Activated CD4-positive, alpha-beta memory T cell treated with anti-CD3 and anti-CD28 coated beads, Interleukin-2, amount 10 ng/mL, durations not matched to agents 7 days and 5 days (primary cell): ENCODE measurements around the gene SLC18B1. TPM values are rescaled to one million over a fixed set of nuclear protein-coding genes. Genes with fewer than 3 reads are reported as not detected.
"Not testable (repeated sequence)": the region's sequence is repeated elsewhere in the genome, so short reads cannot be mapped to it uniquely, and the experiment has no call there.

Experiments
- CTCF ChIA-PET: fragments of 350-600 bp; sonication (Branson Sonifier 250); formaldehyde crosslinking; loops from one replicate; lab custom pipeline; 2021; ENCODE audit warnings: antibody characterized with exemption, inconsistent platforms; lab: Charles Lee
- POLR2A ChIA-PET: fragments of 350-600 bp; sonication (Branson Sonifier 250); formaldehyde crosslinking; loops from one replicate; lab custom pipeline; 2021; ENCODE audit warnings: antibody characterized with exemption; lab: Charles Lee
- DNase-seq: peaks from one replicate; pipeline ENCODE4 v3.0.0-alpha.2; 2020
- H3K27ac Mint-ChIP-seq: one replicate; pipeline ENCODE4 v1.8.0; 2021; ENCODE audit warnings: mild to moderate bottlenecking, mixed read lengths
- H3K27me3 Mint-ChIP-seq: one replicate; pipeline ENCODE4 v1.8.0; 2021; ENCODE audit warnings: mixed read lengths
- H3K36me3 Mint-ChIP-seq: one replicate; pipeline ENCODE4 v1.8.0; 2021; ENCODE audit warnings: low read depth, mixed read lengths
- H3K4me1 Mint-ChIP-seq: one replicate; pipeline ENCODE4 v1.8.0; 2021; ENCODE audit warnings: mixed read lengths
- H3K4me3 Mint-ChIP-seq: one replicate; pipeline ENCODE4 v1.8.0; 2021; ENCODE audit warnings: mild to moderate bottlenecking, mixed read lengths
- H3K9me3 Mint-ChIP-seq: one replicate; pipeline ENCODE4 v1.8.0; 2021; ENCODE audit warnings: mixed read lengths
- total RNA-seq, 2 experiments: library from RNA; stranded (reverse); gene quantifications; one replicate each; pipeline ENCODE4 v1.2.3, GENCODE V29; 2021

SLC18B1 gene
- total RNA-seq, 2 experiments from 2014 or later: 7.2 to 7.7 TPM

DNA sequence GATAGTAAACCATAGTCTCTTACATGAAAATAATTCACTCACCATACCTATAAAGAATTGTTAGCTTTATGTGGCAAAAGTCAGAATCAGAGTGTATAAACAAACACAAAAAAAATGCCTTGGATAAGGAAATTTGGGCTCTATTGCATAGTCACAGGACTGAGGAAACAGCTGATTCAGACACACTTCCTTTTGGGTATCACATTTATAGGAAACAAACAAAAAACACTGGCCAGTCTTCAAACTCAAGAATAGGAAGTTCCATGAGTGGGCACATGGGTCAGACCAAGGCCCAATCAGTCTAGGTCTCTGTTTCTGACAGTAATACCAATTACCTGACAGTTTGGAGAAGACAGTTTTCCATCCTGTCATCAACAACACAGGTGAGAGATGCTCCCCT is 8.0 kb downstream of the SLC18B1 start:
- peaks cover 21% of the 10 kb centered on the region for H3K36me3 Mint-ChIP-seq
- ChIA-PET POLR2A (interaction anchor here (0.9 to 1.6 kb wide), 2 partner anchors 8 to 25 kb away, joined by 3 to 8 read pairs; partner anchors contain the start of gene RPS12), CTCF (interaction anchor here (1.1 to 1.2 kb wide), 3 partner anchors 8 to 122 kb away, joined by 3 to 4 read pairs (median 4); no protein-coding TSS in a partner anchor)
- DNase-seq: no peak
- H3K27ac Mint-ChIP-seq: no peak overlapping the region
- H3K9me3 Mint-ChIP-seq: no peaks in the 10 kb centered on the region
- no peak overlapping the region for H3K4me3 Mint-ChIP-seq
- H3K4me1 Mint-ChIP-seq: peaks cover 19% of the 10 kb centered on the region
- H3K27me3 Mint-ChIP-seq: no peaks in the 10 kb centered on the region

DNA sequence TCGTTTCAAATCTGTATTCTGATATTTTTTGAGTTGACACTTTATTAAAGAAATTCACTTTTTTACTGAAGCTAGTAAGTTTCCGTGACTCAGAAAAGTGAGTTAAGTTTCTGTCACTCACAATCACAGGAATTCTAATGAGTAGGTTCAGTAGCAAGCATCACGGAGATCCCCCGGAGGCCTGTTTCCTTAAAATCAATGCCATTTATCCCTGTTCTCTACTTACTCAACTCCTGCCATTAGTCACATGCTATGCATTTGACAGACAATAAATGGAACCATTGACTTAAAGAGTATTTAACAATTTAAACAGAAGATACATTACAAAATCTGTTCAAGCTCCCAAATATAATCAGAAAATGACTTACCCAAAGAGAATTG is 9.1 kb downstream of the SLC18B1 start:
- Mint-ChIP-seq H3K27me3 (no peaks in the 10 kb centered on the region), H3K4me1 (peaks cover 17% of the 10 kb centered on the region), H3K36me3 (peaks cover 20% of the 10 kb centered on the region), H3K4me3 (no peak overlapping the region), H3K9me3 (no peaks in the 10 kb centered on the region), H3K27ac (no peak overlapping the region)
- no peak for DNase-seq
- ChIA-PET POLR2A (no interaction called here), CTCF (interaction anchor here (0.8 to 0.9 kb wide), 2 partner anchors 10 to 119 kb away, joined by 3 to 4 read pairs; no protein-coding TSS in a partner anchor)

DNA sequence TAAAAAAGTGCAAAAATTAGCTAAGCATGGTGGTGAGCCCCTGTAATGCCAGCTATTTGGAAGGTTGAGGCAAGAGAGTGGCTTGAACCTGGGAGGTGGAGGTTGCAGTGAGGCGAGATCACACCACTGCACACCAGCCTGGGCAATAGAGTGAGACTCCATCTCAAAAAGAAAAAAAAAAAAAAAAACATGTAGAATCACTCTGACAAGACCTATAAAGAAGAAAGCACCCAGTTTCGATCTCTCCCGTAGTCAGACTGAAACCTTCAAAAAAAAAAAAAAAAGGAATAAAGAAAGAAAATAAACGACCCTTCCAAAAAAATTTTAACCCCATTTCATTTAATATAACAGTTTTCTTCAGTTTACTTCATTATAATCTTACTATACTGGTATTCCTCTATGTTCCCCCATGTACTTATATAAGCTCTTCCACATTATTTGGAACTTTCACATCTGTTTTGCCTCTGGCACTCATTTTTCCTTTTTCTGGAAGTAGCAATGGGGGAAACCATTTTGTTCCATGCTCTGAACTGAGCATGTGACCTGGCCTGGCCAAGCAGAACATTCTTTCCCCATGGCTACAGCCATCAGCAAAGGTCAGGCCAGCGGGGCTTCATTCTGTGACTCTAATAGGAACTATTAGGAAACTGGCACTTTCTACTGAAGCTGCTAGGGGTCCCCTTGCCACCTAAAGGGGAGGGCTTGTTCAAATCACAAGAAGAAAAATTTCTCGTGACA is 9.6 kb downstream of the SLC18B1 start:
- H3K27ac Mint-ChIP-seq: no peak overlapping the region
- H3K4me3 Mint-ChIP-seq: no peak overlapping the region
- CTCF ChIA-PET: interaction anchor here (0.8 to 1.3 kb wide), 4 partner anchors 9 to 119 kb away, joined by 3 to 9 read pairs (median 4); partner anchors contain the start of gene SLC18B1
- H3K36me3 Mint-ChIP-seq: peaks cover 18% of the 10 kb centered on the region
- POLR2A ChIA-PET: interaction anchor here (1.0 to 1.7 kb wide), 2 partner anchors 22 to 25 kb away, joined by 3 to 5 read pairs; partner anchors contain the start of gene RPS12
- H3K9me3 Mint-ChIP-seq: no peaks in the 10 kb centered on the region
- H3K27me3 Mint-ChIP-seq: no peaks in the 10 kb centered on the region
- peaks cover 15% of the 10 kb centered on the region for H3K4me1 Mint-ChIP-seq
- DNase-seq: no peak

DNA sequence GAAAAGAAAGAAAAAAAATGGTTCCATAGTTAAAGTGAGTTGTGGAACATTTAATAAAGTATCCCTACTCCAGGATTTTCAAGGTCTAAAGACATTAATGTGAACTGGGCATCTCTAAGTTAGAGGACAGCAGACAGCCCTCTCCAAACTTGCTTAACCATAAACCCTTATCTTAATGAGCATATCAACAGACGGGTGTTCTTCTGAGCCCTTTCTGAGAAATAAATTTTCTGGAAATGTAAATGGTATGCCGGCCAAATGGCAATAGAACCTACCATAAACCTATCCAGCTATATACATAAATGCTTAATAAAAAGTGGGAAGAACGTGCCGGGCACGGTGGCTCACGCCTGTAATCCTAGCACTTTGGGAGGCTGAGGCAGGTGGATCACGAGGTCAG is 12.5 kb downstream of the SLC18B1 start:
- H3K9me3 Mint-ChIP-seq: no peaks in the 10 kb centered on the region
- H3K27me3 Mint-ChIP-seq: no peaks in the 10 kb centered on the region
- no peak overlapping the region for H3K27ac Mint-ChIP-seq
- peaks cover 17% of the 10 kb centered on the region for H3K36me3 Mint-ChIP-seq
- POLR2A ChIA-PET: interaction anchor here (1.2 to 1.4 kb wide), 2 partner anchors 12 to 28 kb away, joined by 3 read pairs; partner anchors contain the start of gene RPS12
- no peak overlapping the region for H3K4me3 Mint-ChIP-seq
- peaks cover 6% of the 10 kb centered on the region for H3K4me1 Mint-ChIP-seq
- CTCF ChIA-PET: interaction anchor here (1.2 kb wide), 1 partner anchor 10 kb away, joined by 5 read pairs; no protein-coding TSS in a partner anchor
- DNase-seq: no peak

DNA sequence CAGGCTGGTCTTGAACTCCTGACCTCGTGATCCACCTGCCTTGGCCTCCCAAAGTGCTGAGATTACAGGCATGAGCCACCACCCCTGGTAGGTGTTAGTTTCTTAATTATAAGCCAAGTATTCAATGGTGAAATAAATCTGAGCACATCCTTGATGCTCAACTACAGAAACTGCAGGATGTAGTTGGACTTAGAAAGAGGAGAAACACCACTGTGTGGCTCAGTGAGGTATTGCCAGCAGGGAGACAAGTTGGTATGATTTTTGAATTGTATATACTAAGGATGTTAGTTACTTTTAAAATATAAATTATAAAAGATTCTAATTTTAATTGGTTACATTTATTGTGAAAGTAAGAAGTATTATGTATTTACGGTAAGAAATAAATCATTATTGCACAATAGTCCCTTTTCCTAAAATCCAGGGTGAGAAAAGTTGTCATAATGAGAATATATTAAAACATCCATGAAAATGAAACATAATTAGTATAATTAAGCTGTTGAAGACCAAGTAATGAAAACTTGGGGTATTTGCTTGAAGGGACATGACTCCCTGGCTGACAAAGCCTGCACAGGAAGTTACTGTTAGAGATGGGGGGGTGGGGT is 17.6 kb downstream of the SLC18B1 start:
- POLR2A ChIA-PET: no interaction called here
- H3K4me3 Mint-ChIP-seq: no peak overlapping the region
- H3K27me3 Mint-ChIP-seq: no peaks in the 10 kb centered on the region
- H3K36me3 Mint-ChIP-seq: peaks cover 4% of the 10 kb centered on the region
- no peaks in the 10 kb centered on the region for H3K4me1 Mint-ChIP-seq
- no peak for DNase-seq
- no peak overlapping the region for H3K27ac Mint-ChIP-seq
- CTCF ChIA-PET: interaction anchor here (0.7 to 1.7 kb wide), 7 partner anchors 10 to 441 kb away, joined by 3 to 6 read pairs (median 4); partner anchors contain the start of gene SLC18B1
- no peaks in the 10 kb centered on the region for H3K9me3 Mint-ChIP-seq

DNA sequence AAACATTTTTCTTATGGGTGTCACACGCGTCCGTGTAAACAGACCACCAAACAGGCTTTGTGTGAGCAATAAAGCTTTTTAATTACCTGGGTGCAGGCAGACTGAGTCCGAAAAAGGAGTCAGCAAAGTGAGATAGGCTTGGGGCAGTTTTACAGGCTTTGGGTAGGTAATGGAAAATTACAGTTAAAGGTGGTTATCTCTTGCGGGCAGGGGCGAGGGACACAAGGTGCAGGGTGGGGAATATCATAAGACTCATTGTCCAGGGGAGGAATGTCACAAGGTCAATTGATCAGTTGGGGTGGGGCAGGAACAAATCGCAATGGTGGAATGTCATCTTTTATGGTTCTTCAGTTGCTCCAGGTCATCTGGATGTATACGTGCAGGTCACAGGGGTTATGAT is 20.6 kb downstream of the SLC18B1 start:
- H3K27ac Mint-ChIP-seq, DNase-seq, H3K4me3 Mint-ChIP-seq, H3K36me3 Mint-ChIP-seq, H3K27me3 Mint-ChIP-seq, H3K9me3 Mint-ChIP-seq, H3K4me1 Mint-ChIP-seq, CTCF ChIA-PET: not testable (repeated sequence)
- POLR2A ChIA-PET: interaction anchor here (2.1 kb wide), 1 partner anchor 37 kb away, joined by 5 read pairs; the partner anchor contains the start of gene RPS12

DNA sequence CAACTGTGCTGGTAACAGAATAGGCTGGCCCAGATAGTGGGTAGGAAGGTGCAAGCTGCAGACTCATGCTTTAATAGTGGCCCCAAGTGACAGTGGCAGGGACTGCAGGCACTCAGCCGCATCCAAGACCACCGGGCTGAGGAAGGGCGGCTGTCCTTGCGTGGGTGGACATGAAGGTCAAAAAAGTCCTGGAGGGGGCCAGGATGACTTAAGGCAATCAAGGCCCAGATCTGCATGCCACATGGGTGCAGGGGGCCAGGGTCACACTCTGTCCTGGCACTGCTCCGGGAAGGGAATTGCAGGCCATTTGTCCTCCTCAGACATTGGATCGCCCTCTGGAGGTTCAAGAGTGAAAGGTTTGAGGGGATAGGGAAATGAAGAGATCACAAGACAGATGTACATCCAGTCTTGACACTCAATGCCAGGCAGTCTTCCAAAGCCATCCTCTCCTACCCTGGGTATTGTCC is 30.4 kb downstream of the SLC18B1 start:
- H3K9me3 Mint-ChIP-seq: no peaks in the 10 kb centered on the region
- DNase-seq: peak; percentile 21
- no peak overlapping the region for H3K27ac Mint-ChIP-seq
- peaks cover 14% of the 10 kb centered on the region for H3K4me1 Mint-ChIP-seq
- ChIA-PET CTCF (interaction anchor here (0.9 to 2.4 kb wide), 6 partner anchors 30 to 172 kb away, joined by 3 to 14 read pairs (median 5); partner anchors contain the start of gene SLC18B1), POLR2A (no interaction called here)
- H3K27me3 Mint-ChIP-seq: no peaks in the 10 kb centered on the region
- peaks cover 9% of the 10 kb centered on the region for H3K36me3 Mint-ChIP-seq
- H3K4me3 Mint-ChIP-seq: no peak overlapping the region

DNA sequence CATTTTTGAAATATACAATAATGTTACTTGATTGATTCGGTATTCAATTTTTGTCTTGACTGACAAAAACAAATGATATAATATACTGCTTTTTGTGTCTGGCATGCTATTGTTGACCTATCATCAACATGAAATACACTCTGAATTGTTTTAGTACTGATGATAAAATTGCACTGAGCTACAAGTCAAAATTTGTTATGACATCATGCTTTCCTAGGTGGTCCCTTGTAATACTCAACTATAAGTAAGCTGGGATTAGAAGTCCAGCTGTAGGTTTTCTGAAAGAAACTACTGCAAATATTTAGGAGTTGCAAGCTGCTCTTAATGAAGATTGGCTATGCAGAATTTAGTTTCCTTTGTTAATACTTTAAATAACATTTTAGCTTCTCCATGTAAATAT is 32.9 kb downstream of the SLC18B1 start:
- ChIA-PET POLR2A (interaction anchor here (1.2 to 4.2 kb wide), 2 partner anchors 49 to 235 kb away, joined by 3 to 29 read pairs; partner anchors contain the start of gene RPS12), CTCF (interaction anchor here (1.7 to 4.8 kb wide), 3 partner anchors 7 to 95 kb away, joined by 3 to 34 read pairs (median 14); partner anchors contain the start of gene SLC18B1)
- no peak overlapping the region for H3K4me3 Mint-ChIP-seq
- H3K36me3 Mint-ChIP-seq: peaks cover 7% of the 10 kb centered on the region
- no peak for DNase-seq
- peaks cover 25% of the 10 kb centered on the region for H3K4me1 Mint-ChIP-seq
- H3K27me3 Mint-ChIP-seq: no peaks in the 10 kb centered on the region
- H3K27ac Mint-ChIP-seq: no peak overlapping the region
- H3K9me3 Mint-ChIP-seq: no peaks in the 10 kb centered on the region

DNA sequence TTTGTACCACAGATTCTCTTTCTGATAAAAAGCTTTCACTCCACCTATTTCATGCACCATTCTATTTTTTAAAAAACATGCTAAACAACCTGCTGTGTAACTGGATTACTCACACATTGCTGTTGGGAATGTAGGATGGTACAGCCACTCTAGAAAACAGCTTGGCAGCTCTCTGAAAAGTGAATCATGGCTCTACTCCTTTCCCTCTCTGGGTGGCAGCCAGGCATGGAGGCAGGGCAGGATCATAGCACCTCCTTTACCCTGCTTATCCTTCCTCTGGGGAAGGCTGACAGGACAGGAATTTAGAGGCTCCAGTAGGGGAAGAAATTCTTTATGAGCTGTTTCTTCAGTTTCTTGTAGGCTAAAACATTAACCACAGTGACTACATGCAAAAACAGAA is 34.1 kb downstream of the SLC18B1 start:
- no peaks in the 10 kb centered on the region for H3K9me3 Mint-ChIP-seq
- POLR2A ChIA-PET: interaction anchor here (1.0 to 4.2 kb wide), 6 partner anchors 9 to 234 kb away, joined by 3 to 29 read pairs (median 6); partner anchors contain the start of genes RPS12 and SLC18B1
- H3K27me3 Mint-ChIP-seq: no peaks in the 10 kb centered on the region
- peaks cover 25% of the 10 kb centered on the region for H3K4me1 Mint-ChIP-seq
- CTCF ChIA-PET: interaction anchor here (1.2 to 4.8 kb wide), 7 partner anchors 8 to 484 kb away, joined by 3 to 34 read pairs (median 4); partner anchors contain the start of gene SLC18B1
- no peak overlapping the region for H3K27ac Mint-ChIP-seq
- peaks cover 1% of the 10 kb centered on the region for H3K36me3 Mint-ChIP-seq
- no peak overlapping the region for H3K4me3 Mint-ChIP-seq
- no peak for DNase-seq

DNA sequence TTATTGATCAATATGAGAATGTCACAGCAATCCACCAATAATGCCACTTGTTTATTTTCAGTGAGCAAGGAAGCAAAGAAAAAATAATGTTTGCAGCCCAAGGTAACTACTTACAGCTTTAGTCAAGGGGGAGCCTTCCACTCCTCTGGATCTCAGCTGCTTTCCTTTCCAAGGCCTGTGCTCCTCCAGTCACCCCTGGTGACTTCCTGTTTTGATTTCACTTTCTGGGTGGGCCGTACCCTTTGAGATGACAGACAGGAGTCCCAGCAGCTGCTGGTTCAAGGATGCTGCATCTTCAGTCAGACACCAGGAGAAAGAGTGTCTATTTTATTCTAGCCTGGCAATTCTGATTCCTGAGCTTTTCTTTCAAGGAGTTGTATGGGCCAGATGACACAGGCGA is 35.2 kb downstream of the SLC18B1 start:
- DNase-seq: peak; percentile 48
- CTCF ChIA-PET: interaction anchor here (0.6 to 4.8 kb wide), 7 partner anchors 14 to 483 kb away, joined by 3 to 34 read pairs (median 5); partner anchors contain the start of gene SLC18B1
- H3K27ac Mint-ChIP-seq: peak overlapping the region; percentile 11
- H3K27me3 Mint-ChIP-seq: no peaks in the 10 kb centered on the region
- POLR2A ChIA-PET: interaction anchor here (0.9 to 4.2 kb wide), 7 partner anchors 10 to 250 kb away, joined by 3 to 29 read pairs (median 4); partner anchors contain the start of genes RPS12, SLC18B1 and STX7
- H3K4me1 Mint-ChIP-seq: peaks cover 25% of the 10 kb centered on the region
- H3K36me3 Mint-ChIP-seq: no peaks in the 10 kb centered on the region
- no peaks in the 10 kb centered on the region for H3K9me3 Mint-ChIP-seq
- H3K4me3 Mint-ChIP-seq: peak overlapping the region; percentile 32

DNA sequence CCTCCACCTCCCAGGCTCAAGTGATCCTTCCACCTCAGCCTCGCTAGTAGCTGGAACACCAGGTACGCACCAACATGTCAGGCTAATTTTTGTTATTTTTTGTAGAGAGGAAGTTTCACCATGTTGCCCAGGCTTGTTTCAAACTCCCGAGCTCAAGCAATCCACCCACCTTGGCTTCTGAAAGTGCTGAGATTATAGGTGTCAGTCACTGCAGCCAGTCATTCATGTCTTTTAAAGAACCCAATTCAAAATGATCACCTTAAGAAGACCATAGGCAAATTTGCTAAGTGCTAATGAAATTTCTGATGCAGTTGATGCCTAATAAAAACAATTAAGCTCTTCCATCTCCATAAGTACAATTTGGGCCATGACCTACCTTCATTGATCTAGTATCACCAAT is 38.2 kb downstream of the SLC18B1 start:
- H3K9me3 Mint-ChIP-seq: no peaks in the 10 kb centered on the region
- no peak for DNase-seq
- H3K27me3 Mint-ChIP-seq: no peaks in the 10 kb centered on the region
- ChIA-PET POLR2A (no interaction called here), CTCF (no interaction called here)
- H3K36me3 Mint-ChIP-seq: no peaks in the 10 kb centered on the region
- H3K27ac Mint-ChIP-seq: no peak overlapping the region
- H3K4me3 Mint-ChIP-seq: no peak overlapping the region
- peaks cover 25% of the 10 kb centered on the region for H3K4me1 Mint-ChIP-seq

DNA sequence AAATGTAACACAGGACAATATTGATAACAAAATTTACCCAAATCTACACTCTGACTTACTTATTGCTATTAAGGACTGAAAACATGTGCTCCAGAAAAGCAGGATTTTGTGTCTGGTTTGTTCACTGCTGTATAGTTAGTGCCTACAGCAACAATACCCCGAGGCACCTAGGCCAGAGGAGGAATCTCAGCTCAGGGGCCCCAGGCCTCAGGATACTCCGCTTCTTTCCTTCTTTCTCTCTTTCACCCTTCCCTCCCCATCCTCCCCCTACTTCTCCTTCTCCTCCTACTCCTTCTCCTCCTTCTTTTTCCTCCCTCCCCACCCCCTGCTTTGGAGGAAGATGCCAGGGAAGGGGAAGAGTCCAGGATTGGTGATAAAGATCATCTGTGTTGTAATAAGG is 39.7 kb downstream of the SLC18B1 start:
- Mint-ChIP-seq H3K36me3 (no peaks in the 10 kb centered on the region), H3K4me1 (peaks cover 17% of the 10 kb centered on the region), H3K9me3 (no peaks in the 10 kb centered on the region), H3K27me3 (no peaks in the 10 kb centered on the region), H3K27ac (no peak overlapping the region), H3K4me3 (no peak overlapping the region)
- POLR2A ChIA-PET: no interaction called here
- no peak for DNase-seq
- CTCF ChIA-PET: interaction anchor here (0.6 kb wide), 1 partner anchor 24 kb away, joined by 3 read pairs; no protein-coding TSS in a partner anchor
